HepG2 (cell line): ENCODE measurements around the gene POU2AF3. TPM values are rescaled to one million over a fixed set of nuclear protein-coding genes. Genes with fewer than 3 reads are reported as not detected.

ENCODE experiments used
- EED ChIP-seq: sonication (generic); formaldehyde crosslinking; IDR thresholded peaks from 2 replicates; pipeline ENCODE4 v1.5.0; 2020; ENCODE audit warnings: mild to moderate bottlenecking, missing genetic modification reagents
- FOXK1 ChIP-seq: sonication (generic); formaldehyde crosslinking; IDR thresholded peaks from 2 replicates; pipeline ENCODE4 v1.4.0; 2020; ENCODE audit warnings: low read depth, missing genetic modification reagents, borderline replicate concordance
- GLI4 ChIP-seq: sonication (generic); formaldehyde crosslinking; IDR thresholded peaks from 2 replicates; pipeline ENCODE4 v1.5.1; 2020; ENCODE audit warnings: missing genetic modification reagents, mild to moderate bottlenecking, moderate library complexity, borderline replicate concordance
- HIVEP1 ChIP-seq: sonication (generic); formaldehyde crosslinking; IDR thresholded peaks from 2 replicates; pipeline ENCODE4 v1.4.0; 2020; ENCODE audit warnings: mild to moderate bottlenecking, missing genetic modification reagents
- JARID2 ChIP-seq: sonication (generic); formaldehyde crosslinking; IDR thresholded peaks from 2 replicates; pipeline ENCODE4 v1.8.1; 2023; ENCODE audit warnings: missing genetic modification reagents, inconsistent platforms; ENCODE audit not compliant: insufficient replicate concordance
- KDM1A ChIP-seq: IDR thresholded peaks from 2 replicates; pipeline ENCODE4 v1.6.1; 2016; ENCODE audit warnings: missing compliant biosample characterization
- KDM4B ChIP-seq: sonication (generic); formaldehyde crosslinking; IDR thresholded peaks from 2 replicates; pipeline ENCODE4 v1.4.0; 2020; ENCODE audit warnings: missing genetic modification reagents
- KLF11 ChIP-seq: IDR thresholded peaks from 2 replicates; pipeline ENCODE4 v1.6.1; 2016; ENCODE audit warnings: missing compliant biosample characterization
- KMT2B ChIP-seq: IDR thresholded peaks from 2 replicates; pipeline ENCODE4 v1.6.1; 2016; ENCODE audit warnings: missing genetic modification reagents, missing compliant biosample characterization
- MAZ ChIP-seq, 2 experiments: sonication (generic) in 1 of 2; formaldehyde crosslinking in 1 of 2; IDR thresholded peaks; 2 replicates each; pipeline versions ENCODE4 v1.5.0 to v1.6.1; 2012 to 2020; ENCODE audit warnings: low read depth in 2 of 2, mild to moderate bottlenecking in 2 of 2, borderline replicate concordance in 1 of 2, improper control_type of control experiment in 1 of 2, low read length in 1 of 2, missing genetic modification reagents in 1 of 2, moderate library complexity in 1 of 2
- MTF1 ChIP-seq: sonication (generic); formaldehyde crosslinking; IDR thresholded peaks from 2 replicates; pipeline ENCODE4 v1.5.0; 2020; ENCODE audit warnings: missing genetic modification reagents
- NFE2 ChIP-seq: sonication (generic); formaldehyde crosslinking; IDR thresholded peaks from 2 replicates; pipeline ENCODE4 v1.4.0; 2020; ENCODE audit warnings: missing genetic modification reagents
- POLR2A ChIP-seq, 2 experiments: IDR thresholded peaks; 2 replicates each; pipeline ENCODE4 v1.6.1; 2011; ENCODE audit warnings: low read depth in 2 of 2, low read length in 2 of 2, mild to moderate bottlenecking in 1 of 2, moderate library complexity in 1 of 2; ENCODE audit not compliant: insufficient read depth in 1 of 2
- RFX3 ChIP-seq: IDR thresholded peaks from 2 replicates; pipeline ENCODE4 v1.6.1; 2016; ENCODE audit warnings: missing biosample characterization, missing genetic modification reagents
- SMARCE1 ChIP-seq: fragments of 450-650 bp; IDR thresholded peaks from 2 replicates; pipeline ENCODE4 v1.6.1; 2017; ENCODE audit warnings: borderline replicate concordance
- SP4 ChIP-seq: sonication (generic); formaldehyde crosslinking; IDR thresholded peaks from 2 replicates; pipeline ENCODE4 v1.8.1; 2023; ENCODE audit warnings: mild to moderate bottlenecking, missing genetic modification reagents
- TBX2 ChIP-seq: sonication (generic); formaldehyde crosslinking; IDR thresholded peaks from 2 replicates; pipeline ENCODE4 v1.5.0; 2020; ENCODE audit warnings: missing genetic modification reagents, mild to moderate bottlenecking, borderline replicate concordance
- ZNF17 ChIP-seq: sonication (generic); formaldehyde crosslinking; IDR thresholded peaks from 2 replicates; pipeline ENCODE4 v1.5.0; 2020; ENCODE audit warnings: mild to moderate bottlenecking, missing genetic modification reagents
- ZNF33B ChIP-seq: sonication (generic); formaldehyde crosslinking; IDR thresholded peaks from 2 replicates; pipeline ENCODE4 v1.5.1; 2020; ENCODE audit warnings: mild to moderate bottlenecking, missing genetic modification reagents
- ZNF496 ChIP-seq: sonication (generic); formaldehyde crosslinking; IDR thresholded peaks from 2 replicates; pipeline ENCODE4 v1.8.1; 2023; ENCODE audit warnings: mild to moderate bottlenecking, moderate library complexity, missing genetic modification reagents; ENCODE audit not compliant: insufficient replicate concordance
- ZNF607 ChIP-seq: sonication (generic); formaldehyde crosslinking; IDR thresholded peaks from 2 replicates; pipeline ENCODE4 v1.5.1; 2020; ENCODE audit warnings: missing genetic modification reagents, mild to moderate bottlenecking, borderline replicate concordance
- ZNF629 ChIP-seq: sonication (generic); formaldehyde crosslinking; conservative IDR thresholded peaks from 2 replicates; pipeline ENCODE4 v1.5.0; 2020; ENCODE audit warnings: missing genetic modification reagents
- ZSCAN21 ChIP-seq: sonication (generic); formaldehyde crosslinking; IDR thresholded peaks from 2 replicates; pipeline ENCODE4 v1.8.0; 2022; ENCODE audit warnings: mild to moderate bottlenecking, missing genetic modification reagents, moderate library complexity, borderline replicate concordance
- polyA plus RNA-seq, 8 experiments: library from polyadenylated mRNA; depleted of rRNA in 3 of 8; stranded (reverse) in 7 of 8; unstranded in 1 of 8; fragments of >200 nt; fragmentation: Illumina TruSeq in 4 of 8; extraction: Trizol in 4 of 8; gene quantifications; 2 replicates each; pipeline versions ENCODE4 v1.2.1 to v1.2.3, GENCODE V29; 2011 to 2016; ENCODE audit warnings: low read depth in 4 of 8, missing spikeins in 1 of 8, mixed read lengths in 1 of 8; ENCODE audit not compliant: insufficient read depth in 1 of 8
- total RNA-seq, 5 experiments: library from RNA; depleted of rRNA; stranded (reverse); fragments of >200 nt; fragmentation: Illumina TruSeq; extraction: Trizol; gene quantifications; 2 replicates each; pipeline ENCODE4 v1.2.3, GENCODE V29; 2016; ENCODE audit warnings: low read depth in 1 of 5
- TF ChIP-seq, protein P1 (sequence below): sonication (generic); formaldehyde crosslinking; conservative IDR thresholded peaks from 2 replicates; pipeline ENCODE4 v1.8.0; 2022; ENCODE audit warnings: low read depth, missing genetic modification reagents
- TF ChIP-seq, protein P2 (sequence below): sonication (generic); formaldehyde crosslinking; IDR thresholded peaks from 2 replicates; pipeline ENCODE4 v1.5.1; 2020; ENCODE audit warnings: missing genetic modification reagents, mild to moderate bottlenecking, borderline replicate concordance

The POU2AF3 gene
- total and polyA plus RNA-seq, 2 of the 13 experiments (the other 11 are each of a cell fraction or from before 2014, with no cell fraction given): 7.8 to 71.2 TPM

DNA sequence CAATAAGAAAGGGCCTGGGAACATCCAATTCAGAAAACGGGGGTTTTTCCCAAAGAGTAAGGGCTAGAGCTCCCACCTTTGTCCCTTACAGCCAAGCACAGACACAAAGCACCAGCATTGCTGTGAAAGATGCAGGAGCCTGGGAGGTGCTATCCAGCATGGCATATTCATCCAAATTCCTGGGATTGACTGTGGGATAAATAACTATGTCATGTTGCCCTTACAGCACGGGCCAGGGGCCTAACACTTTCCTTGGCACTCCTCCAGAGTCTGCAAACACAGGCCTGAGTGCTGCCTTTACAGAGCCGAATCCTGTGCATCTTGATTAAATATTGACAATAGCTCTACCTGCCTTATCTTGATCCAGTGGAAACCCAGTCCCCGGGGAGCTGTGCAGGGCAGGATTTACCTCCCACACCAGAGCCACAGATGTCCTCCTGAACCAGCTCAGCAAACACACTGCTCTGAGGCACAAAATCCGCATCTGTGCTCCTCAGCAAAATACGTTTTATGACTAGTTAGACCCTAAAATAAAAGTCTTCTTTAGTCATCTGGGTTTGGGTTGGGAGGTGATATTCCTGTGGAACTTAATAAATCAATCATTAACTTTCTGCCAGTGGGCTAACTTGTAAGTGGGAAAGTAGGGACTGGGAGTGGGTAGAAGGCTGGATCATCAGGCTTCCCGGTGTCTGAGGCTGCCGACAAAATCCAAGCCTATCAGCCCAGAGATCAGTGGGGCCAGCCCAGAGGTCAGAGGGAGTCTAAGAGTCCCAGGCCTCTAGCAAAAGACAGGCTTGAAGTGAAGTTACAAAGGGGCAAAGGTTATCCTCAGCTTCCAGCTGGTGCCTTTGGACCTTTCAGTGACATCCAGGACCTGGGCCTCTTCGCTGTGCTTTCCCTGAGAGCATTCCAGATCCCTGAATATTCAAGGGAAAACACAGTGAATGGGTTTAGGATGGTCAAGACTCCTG, 36.5 kb downstream of the POU2AF3 start (continued):
- no peak for TF ChIP-seq ZNF33B (CRISPR knock-in tag)
- peak in 1 of 2 experiments; percentile 51; a peak in 3 of 4 replicates for TF ChIP-seq POLR2A (IDR thresholded peaks at IDR 0.05; ENCODE audit: insufficient read depth in 1 of 2, low read depth in 2 of 2, low read length in 2 of 2)
- TF ChIP-seq RFX3 (CRISPR knock-in tag): no peak
- peak; percentile 18; the same call in 1 of the 2 replicates for TF ChIP-seq KMT2B (CRISPR knock-in tag)
- peak; percentile 48; the same call in 1 of the 2 replicates for TF ChIP-seq HIVEP1
- peak; percentile 62; the same call in 1 of the 2 replicates for TF ChIP-seq GLI4 (CRISPR knock-in tag)
- no peak for TF ChIP-seq MTF1
- TF ChIP-seq TBX2: peak; percentile 97
- TF ChIP-seq ZNF496 (CRISPR knock-in tag): no peak
- peak; percentile 18 for TF ChIP-seq ZNF629 (CRISPR knock-in tag)
- TF ChIP-seq SMARCE1: no peak
- peak; percentile 62; the same call in 1 of the 2 replicates for TF ChIP-seq FOXK1
- no peak for TF ChIP-seq NFE2 (CRISPR knock-in tag)
- TF ChIP-seq, protein P1, sequence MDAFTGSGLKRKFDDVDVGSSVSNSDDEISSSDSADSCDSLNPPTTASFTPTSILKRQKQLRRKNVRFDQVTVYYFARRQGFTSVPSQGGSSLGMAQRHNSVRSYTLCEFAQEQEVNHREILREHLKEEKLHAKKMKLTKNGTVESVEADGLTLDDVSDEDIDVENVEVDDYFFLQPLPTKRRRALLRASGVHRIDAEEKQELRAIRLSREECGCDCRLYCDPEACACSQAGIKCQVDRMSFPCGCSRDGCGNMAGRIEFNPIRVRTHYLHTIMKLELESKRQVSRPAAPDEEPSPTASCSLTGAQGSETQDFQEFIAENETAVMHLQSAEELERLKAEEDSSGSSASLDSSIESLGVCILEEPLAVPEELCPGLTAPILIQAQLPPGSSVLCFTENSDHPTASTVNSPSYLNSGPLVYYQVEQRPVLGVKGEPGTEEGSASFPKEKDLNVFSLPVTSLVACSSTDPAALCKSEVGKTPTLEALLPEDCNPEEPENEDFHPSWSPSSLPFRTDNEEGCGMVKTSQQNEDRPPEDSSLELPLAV: no peak
- TF ChIP-seq MAZ (IDR thresholded peaks at IDR 0.05; ENCODE audit: borderline replicate concordance, low read depth, low read length): no peak
- 0 out of 2 replicates have a peak, but pooled peaks have one; percentile 25 for TF ChIP-seq MAZ (CRISPR knock-in tag; IDR thresholded peaks at IDR 0.05; ENCODE audit: low read depth)
- TF ChIP-seq ZNF17 (CRISPR knock-in tag): no peak
- 0 out of 2 replicates have a peak, but pooled peaks have one; percentile 22 for TF ChIP-seq KLF11
- TF ChIP-seq KDM4B: no peak
- peak; percentile 56; the same call in 1 of the 2 replicates for TF ChIP-seq SP4 (CRISPR knock-in tag)
- TF ChIP-seq ZSCAN21: peak; percentile 23; the same call in 1 of the 2 replicates
- TF ChIP-seq ZNF607 (CRISPR knock-in tag): peak; percentile 60; the same call in 1 of the 2 replicates
- TF ChIP-seq, protein P2, sequence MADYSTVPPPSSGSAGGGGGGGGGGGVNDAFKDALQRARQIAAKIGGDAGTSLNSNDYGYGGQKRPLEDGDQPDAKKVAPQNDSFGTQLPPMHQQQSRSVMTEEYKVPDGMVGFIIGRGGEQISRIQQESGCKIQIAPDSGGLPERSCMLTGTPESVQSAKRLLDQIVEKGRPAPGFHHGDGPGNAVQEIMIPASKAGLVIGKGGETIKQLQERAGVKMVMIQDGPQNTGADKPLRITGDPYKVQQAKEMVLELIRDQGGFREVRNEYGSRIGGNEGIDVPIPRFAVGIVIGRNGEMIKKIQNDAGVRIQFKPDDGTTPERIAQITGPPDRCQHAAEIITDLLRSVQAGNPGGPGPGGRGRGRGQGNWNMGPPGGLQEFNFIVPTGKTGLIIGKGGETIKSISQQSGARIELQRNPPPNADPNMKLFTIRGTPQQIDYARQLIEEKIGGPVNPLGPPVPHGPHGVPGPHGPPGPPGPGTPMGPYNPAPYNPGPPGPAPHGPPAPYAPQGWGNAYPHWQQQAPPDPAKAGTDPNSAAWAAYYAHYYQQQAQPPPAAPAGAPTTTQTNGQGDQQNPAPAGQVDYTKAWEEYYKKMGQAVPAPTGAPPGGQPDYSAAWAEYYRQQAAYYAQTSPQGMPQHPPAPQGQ (CRISPR knock-in tag): no peak
- TF ChIP-seq JARID2 (CRISPR knock-in tag): peak; percentile 32
- TF ChIP-seq EED: no peak
- no peak for TF ChIP-seq KDM1A (CRISPR knock-in tag)
